HCT116 (cell line): ENCODE measurements around the gene KIF14. TPM values are rescaled to one million over a fixed set of nuclear protein-coding genes. Genes with fewer than 3 reads are reported as not detected.
A peak's percentile ranks its signal among the peaks of the same experiment; 100 is the strongest.

ENCODE experiments used
- ATAC-seq: fragments of 200-7000 bp; cut with Tn5 transposase; 2 replicates; pipeline ENCODE4 v1.9.1; 2020; ENCODE audit warnings: mild to moderate bottlenecking, moderate library complexity
- BruUV-seq: library from RNA; stranded (reverse); fragments of 400-500 nt; replicated peaks from 2 replicates; lab custom pipeline; 2021; lab: Mats Ljungman, UMichigan
- CTCF ChIA-PET: fragments of 300-600 bp; sonication (Branson Sonifier 250); formaldehyde crosslinking; loops from one replicate; lab custom pipeline; 2021; ENCODE audit warnings: antibody characterized with exemption; lab: Charles Lee
- POLR2A ChIA-PET: fragments of 300-600, 350-600 bp; sonication (Branson Sonifier 250); formaldehyde crosslinking; loops from one replicate; lab custom pipeline; 2021; ENCODE audit warnings: antibody characterized with exemption; lab: Charles Lee
- RAD21 ChIA-PET, 2 experiments: fragments of 300-600 bp; sonication (Branson Sonifier 250); formaldehyde crosslinking; loops; one replicate each; lab custom pipeline; 2023; ENCODE audit warnings: low total read pairs in 2 of 2; ENCODE audit not compliant: uncharacterized antibody in 2 of 2, unreplicated experiment in 2 of 2, low non-redundant PET in 1 of 2; lab: Charles Lee
- DNase-seq: peaks from one replicate; pipeline ENCODE4 v3.0.0-alpha.2; 2010; ENCODE audit warnings: low read depth, low spot score
- H2AFZ ChIP-seq: fragments of 200-600 bp; shearing (Covaris generic), sonication (generic); 2 replicates; pipeline ENCODE4 v1.6.1; 2017; ENCODE audit warnings: low read depth, mixed run types, mixed read lengths, antibody characterized with exemption, low read length; ENCODE audit not compliant: poor library complexity, severe bottlenecking
- H3K27ac ChIP-seq: 2 replicates; pipeline ENCODE4 v1.5.1; 2012; ENCODE audit warnings: low read depth, low read length
- H3K27me3 ChIP-seq: fragments of 200-600 bp; sonication (generic); 2 replicates; pipeline ENCODE4 v1.6.1; 2016; ENCODE audit warnings: mixed run types, low read length, mixed read lengths; ENCODE audit not compliant: insufficient read depth
- H3K36me3 ChIP-seq, 2 experiments: fragments of 200-500 bp in 1 of 2; fragments of 200-600 bp in 1 of 2; sonication (Bioruptor generic) in 1 of 2; sonication (generic) in 1 of 2; 2 replicates each; pipeline versions ENCODE4 v1.5.1 to v1.6.1; 2014 to 2016; ENCODE audit warnings: low read length in 2 of 2, inconsistent platforms in 1 of 2, mixed read lengths in 1 of 2, mixed run types in 1 of 2; ENCODE audit not compliant: insufficient read depth in 2 of 2, control insufficient read depth in 1 of 2
- H3K4me1 ChIP-seq, 2 experiments: fragments of 200-600 bp in 1 of 2; sonication (generic) in 1 of 2; 2 replicates each; pipeline versions ENCODE4 v1.5.1 to v1.6.1; 2012 to 2017; ENCODE audit warnings: low read length in 2 of 2, inconsistent platforms in 1 of 2, mild to moderate bottlenecking in 1 of 2, mixed read lengths in 1 of 2, mixed run types in 1 of 2, moderate library complexity in 1 of 2; ENCODE audit not compliant: insufficient read depth in 2 of 2, control insufficient read depth in 1 of 2
- H3K4me2 ChIP-seq: fragments of 200-600 bp; sonication (generic); 2 replicates; pipeline ENCODE4 v1.6.1; 2017; ENCODE audit warnings: mixed run types, low read length, mixed read lengths
- H3K4me3 ChIP-seq, 2 experiments: fragments of 200-600 bp in 1 of 2; sonication (generic) in 1 of 2; replicated peaks in 1 of 2; 2 replicates each; pipeline ENCODE4 v1.5.1; 2011 to 2016; ENCODE audit warnings: low read length in 2 of 2, control low read depth in 1 of 2, low read depth in 1 of 2, mild to moderate bottlenecking in 1 of 2, mixed read lengths in 1 of 2, mixed run types in 1 of 2
- H3K79me2 ChIP-seq: fragments of 200-600 bp; sonication (generic); 2 replicates; pipeline ENCODE4 v1.6.1; 2017; ENCODE audit warnings: mild to moderate bottlenecking, mixed run types, low read length, moderate library complexity, mixed read lengths; ENCODE audit not compliant: insufficient read depth
- H3K9ac ChIP-seq: fragments of 200-600 bp; sonication (generic); 2 replicates; pipeline ENCODE4 v1.6.1; 2016; ENCODE audit warnings: low read length, mixed read lengths
- H3K9me2 ChIP-seq: fragments of 200-600 bp; sonication (generic), shearing (Covaris generic); 2 replicates; pipeline ENCODE4 v1.6.1; 2017; ENCODE audit warnings: mixed run types, mild to moderate bottlenecking, moderate library complexity; ENCODE audit not compliant: insufficient read depth
- H3K9me3 ChIP-seq, 2 experiments: fragments of 200-500 bp in 1 of 2; fragments of 200-600 bp in 1 of 2; sonication (Bioruptor generic) in 1 of 2; sonication (generic) in 1 of 2; 2 replicates each; pipeline ENCODE4 v1.6.1; 2014 to 2017; ENCODE audit warnings: low read length in 2 of 2, mixed read lengths in 2 of 2, inconsistent platforms in 1 of 2, low read depth in 1 of 2, mild to moderate bottlenecking in 1 of 2, mixed run types in 1 of 2, moderate library complexity in 1 of 2; ENCODE audit not compliant: control insufficient read depth in 1 of 2, insufficient read depth in 1 of 2
- H4K20me1 ChIP-seq: fragments of 200-600 bp; sonication (generic), shearing (Covaris generic); 2 replicates; pipeline ENCODE4 v1.6.1; 2017; ENCODE audit warnings: mixed run types, mild to moderate bottlenecking, moderate library complexity; ENCODE audit not compliant: insufficient read depth
- CBX3 ChIP-seq: IDR thresholded peaks from 2 replicates; pipeline ENCODE4 v1.6.1; 2012; ENCODE audit warnings: low read depth
- CEBPB ChIP-seq: IDR thresholded peaks from 2 replicates; pipeline ENCODE4 v1.6.1; 2012; ENCODE audit warnings: low read depth
- ELF1 ChIP-seq: IDR thresholded peaks from 2 replicates; pipeline ENCODE4 v1.6.1; 2012; ENCODE audit warnings: low read depth, borderline replicate concordance
- EZH2 ChIP-seq: fragments of 200-600 bp; sonication (generic); IDR thresholded peaks from 2 replicates; pipeline ENCODE4 v1.6.1; 2017; ENCODE audit warnings: antibody characterized with exemption, mixed run types
- EZH2phosphoT487 ChIP-seq: fragments of 200-600 bp; IDR thresholded peaks from 2 replicates; pipeline ENCODE4 v1.6.1; 2018; ENCODE audit warnings: antibody characterized with exemption, borderline replicate concordance
- FOSL1 ChIP-seq: IDR thresholded peaks from 2 replicates; pipeline ENCODE4 v1.6.1; 2012; ENCODE audit warnings: low read depth
- JUND ChIP-seq: IDR thresholded peaks from 2 replicates; pipeline ENCODE4 v1.6.1; 2012
- POLR2A ChIP-seq: IDR thresholded peaks from 2 replicates; pipeline ENCODE4 v1.7.0; 2011; ENCODE audit warnings: borderline replicate concordance; ENCODE audit not compliant: insufficient read depth, insufficient read length; ENCODE audit errors: extremely low read depth
- POLR2AphosphoS5 ChIP-seq: IDR thresholded peaks from 2 replicates; pipeline ENCODE4 v1.6.1; 2011; ENCODE audit warnings: mild to moderate bottlenecking, low read depth, low read length, moderate library complexity
- RAD21 ChIP-seq: IDR thresholded peaks from 2 replicates; pipeline ENCODE4 v1.6.1; 2012; ENCODE audit warnings: low read depth, mild to moderate bottlenecking
- SIN3A ChIP-seq: IDR thresholded peaks from 2 replicates; pipeline ENCODE4 v1.6.1; 2012; ENCODE audit warnings: low read depth
- SP1 ChIP-seq: IDR thresholded peaks from 2 replicates; pipeline ENCODE4 v1.6.1; 2012; ENCODE audit warnings: low read depth
- SRF ChIP-seq: IDR thresholded peaks from 2 replicates; pipeline ENCODE4 v1.6.1; 2012; ENCODE audit warnings: low read depth
- TCF7L2 ChIP-seq: IDR thresholded peaks from 2 replicates; pipeline ENCODE4 v1.7.0; 2011; ENCODE audit warnings: borderline replicate concordance, inconsistent platforms; ENCODE audit not compliant: insufficient read depth, insufficient read length; ENCODE audit errors: extremely low read depth
- YY1 ChIP-seq: IDR thresholded peaks from 2 replicates; pipeline ENCODE4 v1.6.1; 2011; ENCODE audit warnings: low read length, low read depth, moderate library complexity, mild to moderate bottlenecking; ENCODE audit not compliant: insufficient replicate concordance; ENCODE audit errors: extremely low read depth
- ZFX ChIP-seq: fragments of 450-650 bp; IDR thresholded peaks from 2 replicates; pipeline ENCODE4 v1.6.1; 2017
- ZNF274 ChIP-seq: fragments of 200-500 bp; sonication (Bioruptor generic); IDR thresholded peaks from 2 replicates; pipeline ENCODE4 v1.6.1; 2014; ENCODE audit warnings: mild to moderate bottlenecking, low read depth, low read length, inconsistent platforms
- intact Hi-C: fragments of 100-400 bp; cut with micrococcal nuclease; formaldehyde crosslinking; loops from 2 replicates; pipeline ENCODE4 v1.10.0; 2022
- total RNA-seq: library from RNA; stranded (reverse); gene quantifications from one replicate; pipeline ENCODE4 v1.2.1, GENCODE V29; 2021; ENCODE audit not compliant: unreplicated experiment
- TF ChIP-seq, protein P1 (sequence below): IDR thresholded peaks from 2 replicates; pipeline ENCODE4 v1.6.1; 2012; ENCODE audit warnings: low read depth
- TF ChIP-seq, protein P2 (sequence below), 3 experiments: fragments of 200-600 bp in 1 of 3; sonication (generic) in 1 of 3; IDR thresholded peaks in 2 of 3; conservative IDR thresholded peaks in 1 of 3; 2 replicates each; pipeline ENCODE4 v1.5.1; 2012 to 2017; ENCODE audit warnings: low read depth in 2 of 3, low read length in 2 of 3, antibody characterized with exemption in 1 of 3, borderline replicate concordance in 1 of 3, control low read depth in 1 of 3, mild to moderate bottlenecking in 1 of 3, mixed read lengths in 1 of 3, mixed run types in 1 of 3, moderate library complexity in 1 of 3; ENCODE audit not compliant: insufficient read depth in 1 of 3
- TF ChIP-seq, protein P3 (sequence below): IDR thresholded peaks from 2 replicates; pipeline ENCODE4 v1.6.1; 2012
- TF ChIP-seq, protein P4 (sequence below): IDR thresholded peaks from 2 replicates; pipeline ENCODE4 v1.6.1; 2012

The KIF14 gene
- total RNA-seq, 1 experiment from 2014 or later, result 21.8 TPM

DNA sequence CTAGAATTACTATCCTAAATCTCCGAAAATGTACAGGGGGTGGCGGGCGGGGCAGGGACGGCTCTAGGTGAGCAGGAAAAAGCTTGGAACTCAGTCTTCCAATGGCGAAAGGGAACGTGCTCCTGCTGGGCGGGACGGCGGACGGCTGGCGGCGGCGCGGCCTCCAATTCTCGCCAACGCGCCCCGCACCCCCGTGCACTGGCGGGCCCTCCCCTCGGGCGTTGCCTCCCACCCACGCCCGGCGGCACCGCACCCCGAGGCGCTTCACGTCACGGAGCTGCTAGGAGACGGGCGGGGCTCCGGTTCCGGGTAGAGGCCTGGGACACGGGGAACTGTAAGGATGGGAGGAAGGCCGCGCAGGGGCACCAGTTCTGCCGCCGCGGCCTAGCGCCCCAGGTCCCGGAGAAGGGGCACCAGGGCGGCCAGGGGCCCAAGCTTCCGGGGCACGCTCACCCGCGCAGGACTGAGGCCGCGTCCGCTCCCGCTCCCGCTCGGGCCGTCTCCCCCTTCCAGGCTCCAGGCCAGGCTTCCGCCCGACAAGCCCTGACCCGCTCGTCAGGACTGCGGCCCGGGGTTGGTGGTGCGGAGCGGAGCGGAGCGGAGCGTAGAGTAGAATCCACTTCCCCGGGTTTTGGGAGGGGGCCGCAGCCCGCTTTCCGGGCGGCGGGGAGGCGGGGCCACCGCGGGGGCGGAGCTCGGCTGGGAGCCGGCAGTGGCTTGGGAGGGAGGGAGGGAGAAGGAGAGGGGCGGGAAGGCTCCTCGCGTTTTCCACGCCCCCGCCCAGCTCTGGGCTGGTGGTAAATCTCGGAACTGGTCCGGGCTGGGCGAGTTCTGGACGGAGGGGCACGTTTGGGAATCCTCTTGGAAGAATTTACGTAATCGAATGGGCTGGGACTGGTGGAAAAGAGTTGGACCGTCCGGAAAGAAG lies 49.0 kb upstream of the KIF14 start, which contains the start of gene DDX59:
TSS of gene DDX59 (minus strand) at position 594 of the 928 bp plus-strand sequence. CDS start 3,167 bp downstream, outside the sequence.
- peak within 1 kb of the TSS; percentile 68 to 79 for H3K4me3 ChIP-seq
- no peaks in the 10 kb centered on the region for H4K20me1 ChIP-seq
- H3K4me1 ChIP-seq, result peaks cover 10 to 23% of the 10 kb centered on the region in 2 experiments
- H3K79me2 ChIP-seq, result peaks cover 7% of the 10 kb centered on the region
- no peaks in the 10 kb centered on the region for H3K27me3 ChIP-seq
- peak within 1 kb of the TSS; percentile 100 for H3K27ac ChIP-seq
- intact Hi-C loops, result loop anchor here (1.0 to 2.0 kb wide), 2 partner anchors 29 to 48 kb away; no protein-coding TSS in a partner anchor
- ATAC-seq, result peak; percentile 83
- POLR2A ChIA-PET, result interaction anchor here (0.7 to 2.6 kb wide), 21 partner anchors 9 to 444 kb away, joined by 3 to 20 read pairs (median 4); partner anchors contain the start of genes CAMSAP2 and KIF14
- RAD21 ChIA-PET, result interaction anchor here (1.2 to 1.4 kb wide), 3 partner anchors 47 to 49 kb away, joined by 3 to 8 read pairs (median 4); partner anchors contain the start of gene KIF14 (in 2 of the 2)
- H3K9me3 ChIP-seq, result no peaks in the 10 kb centered on the region
- no peaks in the 10 kb centered on the region for H3K36me3 ChIP-seq
- H2AFZ ChIP-seq, result no peak within 1 kb of the TSS
- peak within 1 kb of the TSS; percentile 98 for H3K9ac ChIP-seq
- H3K4me2 ChIP-seq, result peak within 1 kb of the TSS; percentile 92
- BruUV-seq, result no TSS peak
- CTCF ChIA-PET, result interaction anchor here (1.7 to 2.2 kb wide), 2 partner anchors 48 to 111 kb away, joined by 5 to 19 read pairs; no protein-coding TSS in a partner anchor
- no peaks in the 10 kb centered on the region for H3K9me2 ChIP-seq
- peak; percentile 95 for DNase-seq
- TF ChIP-seq CBX3, result peak; percentile 80
- TF ChIP-seq JUND, result peak; percentile 67
- TF ChIP-seq SRF, result no peak; the same call in 1 of the 2 replicates
- TF ChIP-seq POLR2AphosphoS5, result peak; percentile 80
- TF ChIP-seq EZH2phosphoT487, result no peak
- peak; percentile 84 for TF ChIP-seq CEBPB
- TF ChIP-seq EZH2, result no peak
- TF ChIP-seq, protein P1, sequence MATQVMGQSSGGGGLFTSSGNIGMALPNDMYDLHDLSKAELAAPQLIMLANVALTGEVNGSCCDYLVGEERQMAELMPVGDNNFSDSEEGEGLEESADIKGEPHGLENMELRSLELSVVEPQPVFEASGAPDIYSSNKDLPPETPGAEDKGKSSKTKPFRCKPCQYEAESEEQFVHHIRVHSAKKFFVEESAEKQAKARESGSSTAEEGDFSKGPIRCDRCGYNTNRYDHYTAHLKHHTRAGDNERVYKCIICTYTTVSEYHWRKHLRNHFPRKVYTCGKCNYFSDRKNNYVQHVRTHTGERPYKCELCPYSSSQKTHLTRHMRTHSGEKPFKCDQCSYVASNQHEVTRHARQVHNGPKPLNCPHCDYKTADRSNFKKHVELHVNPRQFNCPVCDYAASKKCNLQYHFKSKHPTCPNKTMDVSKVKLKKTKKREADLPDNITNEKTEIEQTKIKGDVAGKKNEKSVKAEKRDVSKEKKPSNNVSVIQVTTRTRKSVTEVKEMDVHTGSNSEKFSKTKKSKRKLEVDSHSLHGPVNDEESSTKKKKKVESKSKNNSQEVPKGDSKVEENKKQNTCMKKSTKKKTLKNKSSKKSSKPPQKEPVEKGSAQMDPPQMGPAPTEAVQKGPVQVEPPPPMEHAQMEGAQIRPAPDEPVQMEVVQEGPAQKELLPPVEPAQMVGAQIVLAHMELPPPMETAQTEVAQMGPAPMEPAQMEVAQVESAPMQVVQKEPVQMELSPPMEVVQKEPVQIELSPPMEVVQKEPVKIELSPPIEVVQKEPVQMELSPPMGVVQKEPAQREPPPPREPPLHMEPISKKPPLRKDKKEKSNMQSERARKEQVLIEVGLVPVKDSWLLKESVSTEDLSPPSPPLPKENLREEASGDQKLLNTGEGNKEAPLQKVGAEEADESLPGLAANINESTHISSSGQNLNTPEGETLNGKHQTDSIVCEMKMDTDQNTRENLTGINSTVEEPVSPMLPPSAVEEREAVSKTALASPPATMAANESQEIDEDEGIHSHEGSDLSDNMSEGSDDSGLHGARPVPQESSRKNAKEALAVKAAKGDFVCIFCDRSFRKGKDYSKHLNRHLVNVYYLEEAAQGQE, result no peak
- no peak; the same call in none of the 2 replicates for TF ChIP-seq ELF1
- TF ChIP-seq POLR2A, result peak; percentile 61
- TF ChIP-seq, protein P2, sequence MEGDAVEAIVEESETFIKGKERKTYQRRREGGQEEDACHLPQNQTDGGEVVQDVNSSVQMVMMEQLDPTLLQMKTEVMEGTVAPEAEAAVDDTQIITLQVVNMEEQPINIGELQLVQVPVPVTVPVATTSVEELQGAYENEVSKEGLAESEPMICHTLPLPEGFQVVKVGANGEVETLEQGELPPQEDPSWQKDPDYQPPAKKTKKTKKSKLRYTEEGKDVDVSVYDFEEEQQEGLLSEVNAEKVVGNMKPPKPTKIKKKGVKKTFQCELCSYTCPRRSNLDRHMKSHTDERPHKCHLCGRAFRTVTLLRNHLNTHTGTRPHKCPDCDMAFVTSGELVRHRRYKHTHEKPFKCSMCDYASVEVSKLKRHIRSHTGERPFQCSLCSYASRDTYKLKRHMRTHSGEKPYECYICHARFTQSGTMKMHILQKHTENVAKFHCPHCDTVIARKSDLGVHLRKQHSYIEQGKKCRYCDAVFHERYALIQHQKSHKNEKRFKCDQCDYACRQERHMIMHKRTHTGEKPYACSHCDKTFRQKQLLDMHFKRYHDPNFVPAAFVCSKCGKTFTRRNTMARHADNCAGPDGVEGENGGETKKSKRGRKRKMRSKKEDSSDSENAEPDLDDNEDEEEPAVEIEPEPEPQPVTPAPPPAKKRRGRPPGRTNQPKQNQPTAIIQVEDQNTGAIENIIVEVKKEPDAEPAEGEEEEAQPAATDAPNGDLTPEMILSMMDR (IDR thresholded peaks at IDR 0.05 in 2 of 3, conservative IDR thresholded peaks at IDR 0.05 in 1 of 3; ENCODE audit: borderline replicate concordance in 1 of 3, insufficient read depth in 1 of 3, low read depth in 2 of 3, low read length in 2 of 3), result no peak
- TF ChIP-seq, protein P3, sequence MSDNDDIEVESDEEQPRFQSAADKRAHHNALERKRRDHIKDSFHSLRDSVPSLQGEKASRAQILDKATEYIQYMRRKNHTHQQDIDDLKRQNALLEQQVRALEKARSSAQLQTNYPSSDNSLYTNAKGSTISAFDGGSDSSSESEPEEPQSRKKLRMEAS, result peak; percentile 89
- no peak for TF ChIP-seq RAD21
- TF ChIP-seq, protein P4, sequence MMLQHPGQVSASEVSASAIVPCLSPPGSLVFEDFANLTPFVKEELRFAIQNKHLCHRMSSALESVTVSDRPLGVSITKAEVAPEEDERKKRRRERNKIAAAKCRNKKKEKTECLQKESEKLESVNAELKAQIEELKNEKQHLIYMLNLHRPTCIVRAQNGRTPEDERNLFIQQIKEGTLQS, result no peak
- peak; percentile 63 for TF ChIP-seq TCF7L2
- peak; percentile 93 for TF ChIP-seq SP1
- no peak for TF ChIP-seq ZNF274
- peak; percentile 77; the same call in 1 of the 2 replicates for TF ChIP-seq SIN3A
- TF ChIP-seq FOSL1, result peak; percentile 14; the same call in 1 of the 2 replicates
- TF ChIP-seq ZFX, result peak; percentile 99
- TF ChIP-seq YY1, result peak; percentile 57
